Kidney (tissue), 14 donors: ENCODE measurements around the gene STXBP6. TPM values are rescaled to one million over a fixed set of nuclear protein-coding genes. Genes with fewer than 3 reads are reported as not detected.

Experiments used
- DNase-seq, 5 donors: peaks; one replicate each; pipeline ENCODE4 v3.0.0-alpha.2; 2013 to 2020
- FAIRE-seq: peaks from 2 replicates; lab custom pipeline; 2012; peaks lifted over from hg19 to GRCh38; lab: Jason Lieb, UNC
- H3K27ac ChIP-seq, 2 donors: one replicate each; pipeline ENCODE4 v1.7.0; 2013; ENCODE audit warnings: low read depth in 2 of 2, low read length in 2 of 2, inconsistent platforms in 1 of 2
- H3K27me3 ChIP-seq: one replicate; pipeline ENCODE4 v1.7.1; 2013; ENCODE audit warnings: low read length, inconsistent platforms; ENCODE audit not compliant: control insufficient read depth, insufficient read depth
- H3K36me3 ChIP-seq, 3 donors: one replicate each; pipeline versions ENCODE4 v1.7.0 to v1.7.1; 2013; ENCODE audit warnings: low read length in 3 of 3, control low read depth in 1 of 3, inconsistent platforms in 1 of 3; ENCODE audit not compliant: insufficient read depth in 3 of 3, control insufficient read depth in 2 of 3
- H3K4me1 ChIP-seq, 3 donors: one replicate each; pipeline versions ENCODE4 v1.7.0 to v1.7.1; 2013; ENCODE audit warnings: low read length in 3 of 3, inconsistent platforms in 1 of 3, low read depth in 1 of 3; ENCODE audit not compliant: control insufficient read depth in 2 of 3, insufficient read depth in 2 of 3
- H3K4me3 ChIP-seq, 3 donors: one replicate each; pipeline versions ENCODE4 v1.7.0 to v1.8.1; 2013; ENCODE audit warnings: low read length in 3 of 3, control low read depth in 1 of 3, inconsistent platforms in 1 of 3
- H3K9ac ChIP-seq, 3 donors: one replicate each; pipeline versions ENCODE4 v1.7.0 to v1.7.1; 2013; ENCODE audit warnings: low read length in 3 of 3, control low read depth in 1 of 3, inconsistent platforms in 1 of 3
- H3K9me3 ChIP-seq, 3 donors: one replicate each; pipeline versions ENCODE4 v1.7.0 to v1.7.1; 2013; ENCODE audit warnings: low read length in 3 of 3, control low read depth in 1 of 3, inconsistent platforms in 1 of 3; ENCODE audit not compliant: control insufficient read depth in 2 of 3, insufficient read depth in 1 of 3
- CTCF ChIP-seq: IDR thresholded peaks from 3 replicates; pipeline ENCODE4 v1.5.1; 2012; ENCODE audit warnings: mild to moderate bottlenecking, moderate library complexity, borderline replicate concordance; ENCODE audit not compliant: insufficient read depth; ENCODE audit errors: extremely low read depth
- intact Hi-C: fragments of 100-400 bp; cut with DNase I; formaldehyde crosslinking; loops from one replicate; pipeline ENCODE4 v1.11.1; 2022
- polyA plus RNA-seq: library from polyadenylated mRNA; stranded (reverse); fragments of 350-450 nt; fragmentation: Illumina TruSeq; extraction: RNeasy Lipid Tissue Mini Kit (QIAGEN cat#74804); gene quantifications from one replicate; pipeline ENCODE4 v1.2.3, GENCODE V29; 2014; ENCODE audit warnings: low read depth, low replicate concordance; ENCODE audit not compliant: insufficient read depth
- total RNA-seq: library from RNA; stranded (reverse); fragmentation: NEBNext Ultra II Directional; extraction: Animal tissue kit (Norgen Biotek cat#: 25700); gene quantifications from one replicate; pipeline ENCODE4 v1.2.1, GENCODE V29; 2021
- donor health status: control.
- donor health status: control.
- donor health status: control.
- donor health status: control.
- donor health status: control.
- donor health status: DM: yes; HTN: yes; CAD: no.
- donor health status: Normal renal cell carcinoma (clear cell type).

Gene STXBP6
- total and polyA plus RNA-seq, 2 donors from 2014 or later, result 2.8 to 3.9 TPM

DNA sequence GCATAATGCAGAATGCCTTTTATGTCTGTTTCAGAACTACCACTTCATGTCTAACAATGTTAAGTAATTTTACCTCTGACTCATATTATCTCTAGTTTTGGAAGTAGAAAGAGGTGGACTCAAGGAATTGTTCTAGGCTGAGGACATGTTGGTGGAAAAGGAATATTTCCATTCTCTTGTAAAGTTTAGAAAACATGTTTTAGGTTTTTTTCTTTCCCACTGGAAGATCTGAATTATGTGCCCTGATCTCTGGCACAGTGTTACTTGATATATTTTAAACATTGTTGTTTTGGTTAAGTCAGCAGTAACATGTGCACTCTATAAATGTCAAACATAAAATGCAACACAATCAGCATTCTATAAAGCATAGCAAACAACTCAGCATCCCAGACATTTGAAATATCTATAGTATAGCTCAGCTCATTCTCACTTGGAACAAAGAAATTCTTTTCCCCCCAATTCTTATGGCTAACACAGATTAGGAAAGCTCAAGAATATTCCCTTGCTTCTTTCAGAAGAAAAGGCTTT, 202.3 kb downstream of the STXBP6 start:
- no peak overlapping the region for H3K4me3 ChIP-seq
- no peak overlapping the region for H3K9ac ChIP-seq
- peak in 2 of 5 donors; percentile 30 to 40 for DNase-seq
- intact Hi-C loops, result no loop called here
- no peak for TF ChIP-seq CTCF
- H3K27me3 ChIP-seq, result no peaks in the 10 kb centered on the region
- no peaks in the 10 kb centered on the region for H3K4me1 ChIP-seq
- FAIRE-seq, result no peak
- H3K9me3 ChIP-seq, result no peaks in the 10 kb centered on the region
- no peak overlapping the region for H3K27ac ChIP-seq
- H3K36me3 ChIP-seq, result no peaks in the 10 kb centered on the region

DNA sequence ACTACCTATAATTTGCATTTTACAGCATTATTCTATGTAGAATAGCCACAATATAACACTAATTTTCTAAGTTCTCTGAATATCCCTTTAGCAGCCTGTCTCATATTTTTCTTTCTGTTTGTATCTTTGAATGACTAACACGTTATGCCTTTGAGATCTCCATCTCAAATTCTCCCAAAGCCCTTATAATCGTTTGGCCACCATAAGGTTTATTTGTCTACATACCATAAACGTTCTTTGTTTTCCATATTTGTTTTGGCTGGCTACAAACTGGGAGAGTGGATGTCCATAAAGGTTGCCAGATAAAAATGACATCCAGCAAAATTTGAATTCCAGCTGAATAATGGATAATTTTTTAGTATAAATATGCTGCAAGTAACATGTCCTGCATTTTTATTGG, 203.7 kb downstream of the STXBP6 start:
- no peak for TF ChIP-seq CTCF
- DNase-seq, result no peak
- no peaks in the 10 kb centered on the region for H3K4me1 ChIP-seq
- H3K27me3 ChIP-seq, result no peaks in the 10 kb centered on the region
- H3K4me3 ChIP-seq, result no peak overlapping the region
- no peak for FAIRE-seq
- no peak overlapping the region for H3K9ac ChIP-seq
- H3K36me3 ChIP-seq, result no peaks in the 10 kb centered on the region
- no peaks in the 10 kb centered on the region for H3K9me3 ChIP-seq
- intact Hi-C loops, result no loop called here
- no peak overlapping the region for H3K27ac ChIP-seq

DNA sequence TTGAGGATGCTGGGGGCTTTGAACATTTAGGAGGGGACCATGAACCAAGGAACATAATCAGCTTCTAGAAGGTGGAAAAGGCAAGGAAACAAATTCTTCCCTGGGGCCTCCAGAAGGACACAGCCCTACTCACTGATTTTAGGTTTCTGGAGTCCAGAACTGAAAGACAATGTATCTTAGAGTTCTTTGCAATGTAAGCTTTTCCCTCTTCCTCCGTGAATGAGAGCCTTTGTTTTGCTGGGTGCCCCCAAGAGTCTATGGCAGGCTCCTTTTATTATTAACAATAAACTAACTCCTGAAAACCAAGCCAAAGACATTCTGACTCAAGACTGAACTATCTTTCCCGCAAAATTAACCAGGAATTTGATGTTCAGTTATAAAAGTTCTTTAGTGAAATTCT, 204.1 kb downstream of the STXBP6 start:
- H3K9ac ChIP-seq, result no peak overlapping the region
- H3K27me3 ChIP-seq, result no peaks in the 10 kb centered on the region
- H3K9me3 ChIP-seq, result no peaks in the 10 kb centered on the region
- no peak for FAIRE-seq
- H3K27ac ChIP-seq, result no peak overlapping the region
- DNase-seq, result no peak
- no peak for TF ChIP-seq CTCF
- H3K4me3 ChIP-seq, result no peak overlapping the region
- H3K4me1 ChIP-seq, result no peaks in the 10 kb centered on the region
- no peaks in the 10 kb centered on the region for H3K36me3 ChIP-seq
- intact Hi-C loops, result no loop called here

GRCh38 chr14:24844011-24844410, 205.9 kb downstream of the STXBP6 start:
- no peaks in the 10 kb centered on the region for H3K36me3 ChIP-seq
- no peak overlapping the region for H3K9ac ChIP-seq
- no peak overlapping the region for H3K4me3 ChIP-seq
- no peaks in the 10 kb centered on the region for H3K9me3 ChIP-seq
- H3K4me1 ChIP-seq, result no peaks in the 10 kb centered on the region
- no peak for FAIRE-seq
- no peak for DNase-seq
- intact Hi-C loops, result no loop called here
- H3K27me3 ChIP-seq, result no peaks in the 10 kb centered on the region
- no peak overlapping the region for H3K27ac ChIP-seq
- TF ChIP-seq CTCF, result no peak
